H1 (cell line): Measurements from ENCODE around the gene GPR15LG. TPM values are rescaled to one million over a fixed set of nuclear protein-coding genes. Genes with fewer than 3 reads are reported as not detected.

Experiments used
- CTCF ChIA-PET: fragments of 300-600 bp; sonication (Branson Sonifier 250); formaldehyde crosslinking; loops from one replicate; lab custom pipeline; 2021; ENCODE audit not compliant: partially characterized antibody; lab: Charles Lee
- POLR2A ChIA-PET: fragments of 300-600 bp; sonication (Branson Sonifier 250); formaldehyde crosslinking; loops from one replicate; lab custom pipeline; 2021; ENCODE audit warnings: inconsistent platforms; ENCODE audit not compliant: partially characterized antibody; lab: Charles Lee
- DNase-seq, 2 experiments: peaks; one replicate each; pipeline versions ENCODE4 v3.0.0 to v3.0.0-alpha.2; 2010 to 2022; ENCODE audit warnings: low spot score in 2 of 2, low read depth in 1 of 2, mixed read lengths in 1 of 2
- FAIRE-seq: peaks from 2 replicates; lab custom pipeline; 2011; peaks lifted over from hg19 to GRCh38; lab: Jason Lieb, UNC
- H2AFZ ChIP-seq: 2 replicates; pipeline ENCODE4 v1.8.1; 2012; ENCODE audit warnings: low read length, inconsistent platforms
- H2AK5ac ChIP-seq: 2 replicates; pipeline ENCODE4 v1.6.1; 2013; ENCODE audit warnings: low read depth, low read length
- H2BK120ac ChIP-seq: replicated peaks from 2 replicates; pipeline ENCODE3; 2013; ENCODE audit warnings: low read depth, low read length, inconsistent platforms
- H2BK12ac ChIP-seq: 2 replicates; pipeline ENCODE4 v1.6.1; 2013; ENCODE audit warnings: low read depth, low read length
- H2BK15ac ChIP-seq: 2 replicates; pipeline ENCODE4 v1.6.1; 2013; ENCODE audit warnings: low read length
- H2BK20ac ChIP-seq: 2 replicates; pipeline ENCODE4 v1.6.1; 2013; ENCODE audit warnings: low read length
- H2BK5ac ChIP-seq: 2 replicates; pipeline ENCODE4 v1.6.1; 2013; ENCODE audit warnings: low read depth, low read length
- H3K14ac ChIP-seq: 2 replicates; pipeline ENCODE4 v1.6.1; 2013; ENCODE audit warnings: inconsistent platforms; ENCODE audit not compliant: insufficient read length
- H3K18ac ChIP-seq: 2 replicates; pipeline ENCODE4 v1.6.1; 2013; ENCODE audit warnings: low read length; ENCODE audit errors: extremely low read depth
- H3K23ac ChIP-seq: 2 replicates; pipeline ENCODE4 v1.6.1; 2013; ENCODE audit warnings: inconsistent platforms; ENCODE audit not compliant: insufficient read length
- H3K23me2 ChIP-seq: 2 replicates; pipeline ENCODE4 v1.6.1; 2013; ENCODE audit warnings: low read depth, low read length
- H3K27ac ChIP-seq: 2 replicates; pipeline ENCODE4 v1.6.1; 2011; ENCODE audit warnings: low read depth, low read length, inconsistent platforms
- H3K27me3 ChIP-seq, 4 experiments: replicated peaks in 1 of 4; 1 replicate in 1 of 4; 2 replicates in 3 of 4; pipeline versions ENCODE4 v1.6.1 to v1.8.1; 2011 to 2013; ENCODE audit warnings: low read length in 3 of 4, mild to moderate bottlenecking in 3 of 4, inconsistent platforms in 2 of 4, mixed read lengths in 2 of 4, moderate library complexity in 1 of 4; ENCODE audit not compliant: control insufficient read depth in 3 of 4, insufficient read depth in 3 of 4; ENCODE audit errors: extremely low read depth in 1 of 4
- H3K36me3 ChIP-seq, 4 experiments: 2 replicates each; pipeline versions ENCODE4 v1.6.1 to v1.8.1; 2011 to 2013; ENCODE audit warnings: mild to moderate bottlenecking in 4 of 4, low read length in 3 of 4, moderate library complexity in 2 of 4, control low read depth in 1 of 4, inconsistent platforms in 1 of 4; ENCODE audit not compliant: insufficient read depth in 4 of 4, control insufficient read depth in 2 of 4
- H3K4ac ChIP-seq: replicated peaks from 2 replicates; pipeline ENCODE3; 2013; ENCODE audit warnings: low read length, low read depth, mixed read lengths, inconsistent platforms; ENCODE audit not compliant: insufficient read length
- H3K4me1 ChIP-seq, 4 experiments: replicated peaks in 1 of 4; 1 replicate in 1 of 4; 2 replicates in 3 of 4; pipeline versions ENCODE4 v1.6.1 to v1.8.1; 2011 to 2013; ENCODE audit warnings: low read length in 3 of 4, inconsistent platforms in 2 of 4, mixed read lengths in 1 of 4; ENCODE audit not compliant: insufficient read depth in 4 of 4, control insufficient read depth in 3 of 4
- H3K4me2 ChIP-seq, 2 experiments: 2 replicates each; pipeline versions ENCODE4 v1.6.1 to v1.8.1; 2011 to 2013; ENCODE audit warnings: low read depth in 2 of 2, low read length in 2 of 2, control low read depth in 1 of 2, inconsistent platforms in 1 of 2, mild to moderate bottlenecking in 1 of 2; ENCODE audit not compliant: insufficient read depth in 1 of 2
- H3K4me3 ChIP-seq, 4 experiments: fragments of 200-600, 300-600 bp in 1 of 4; sonication (generic), shearing (Covaris generic), sonication (Bioruptor Twin) in 1 of 4; 2 replicates each; pipeline versions ENCODE4 v1.5.1 to v1.8.1; 2011 to 2016; ENCODE audit warnings: low read length in 4 of 4, low read depth in 3 of 4, control low read depth in 2 of 4, inconsistent platforms in 2 of 4, mild to moderate bottlenecking in 2 of 4, mixed read lengths in 1 of 4, moderate library complexity in 1 of 4; ENCODE audit not compliant: insufficient read depth in 2 of 4; ENCODE audit errors: extremely low read depth in 1 of 4
- H3K56ac ChIP-seq: replicated peaks from 2 replicates; pipeline ENCODE3; 2013; ENCODE audit warnings: low read depth, mild to moderate bottlenecking, mixed read lengths, low read length, inconsistent platforms; ENCODE audit not compliant: insufficient read length
- H3K79me1 ChIP-seq: 2 replicates; pipeline ENCODE4 v1.6.1; 2013; ENCODE audit warnings: low read depth, low read length, control low read depth
- H3K79me2 ChIP-seq, 2 experiments: 2 replicates each; pipeline versions ENCODE4 v1.6.1 to v1.8.1; 2012 to 2013; ENCODE audit warnings: low read length in 2 of 2, mild to moderate bottlenecking in 2 of 2, inconsistent platforms in 1 of 2; ENCODE audit not compliant: insufficient read depth in 2 of 2, control insufficient read depth in 1 of 2
- H3K9ac ChIP-seq, 4 experiments: replicated peaks in 1 of 4; 1 replicate in 1 of 4; 2 replicates in 3 of 4; pipeline versions ENCODE4 v1.6.1 to v1.8.1; 2011 to 2013; ENCODE audit warnings: low read depth in 3 of 4, low read length in 3 of 4, control low read depth in 2 of 4, mild to moderate bottlenecking in 2 of 4, moderate library complexity in 2 of 4, inconsistent platforms in 1 of 4; ENCODE audit errors: extremely low read depth in 1 of 4
- H3K9me3 ChIP-seq, 2 experiments: 2 replicates each; pipeline versions ENCODE4 v1.6.1 to v1.8.1; 2012 to 2013; ENCODE audit warnings: mild to moderate bottlenecking in 2 of 2, moderate library complexity in 2 of 2, control low read depth in 1 of 2, inconsistent platforms in 1 of 2, low read depth in 1 of 2, low read length in 1 of 2, mixed read lengths in 1 of 2; ENCODE audit not compliant: insufficient read depth in 2 of 2
- H4K20me1 ChIP-seq, 2 experiments: replicated peaks in 1 of 2; 2 replicates each; pipeline versions ENCODE3 to v1.8.1; 2011 to 2013; ENCODE audit warnings: inconsistent platforms in 2 of 2, low read length in 2 of 2, mild to moderate bottlenecking in 1 of 2; ENCODE audit not compliant: insufficient read depth in 2 of 2, control insufficient read depth in 1 of 2
- H4K5ac ChIP-seq: 2 replicates; pipeline ENCODE4 v1.6.1; 2013; ENCODE audit warnings: low read length, low read depth, mixed read lengths, inconsistent platforms; ENCODE audit not compliant: insufficient read length
- H4K8ac ChIP-seq: 2 replicates; pipeline ENCODE4 v1.8.0; 2013; ENCODE audit warnings: mild to moderate bottlenecking, moderate library complexity, low read length, inconsistent platforms; ENCODE audit not compliant: insufficient read depth; ENCODE audit errors: extremely low read depth
- H4K91ac ChIP-seq: replicated peaks from 2 replicates; pipeline ENCODE3; 2013; ENCODE audit warnings: low read length, mixed read lengths, inconsistent platforms; ENCODE audit not compliant: insufficient read length
- SP1 ChIP-seq: IDR thresholded peaks from 2 replicates; pipeline ENCODE4 v1.6.1; 2011; ENCODE audit warnings: low read depth, low read length
- WGBS, 2 experiments: shearing (Covaris generic) in 1 of 2; methylation state at CpG; one replicate each; pipeline versions ENCODE4 v1.1.6 to v1.1.7; 2013 to 2015; ENCODE audit warnings: low lambda C conversion rate in 2 of 2, mixed read lengths in 2 of 2, inconsistent platforms in 1 of 2, low coverage in 1 of 2, missing lambda C conversion rate in 1 of 2; ENCODE audit not compliant: insufficient replicate concordance in 2 of 2, insufficient coverage in 1 of 2, insufficient read length in 1 of 2; ENCODE audit errors: extremely low coverage in 1 of 2, missing lambda C conversion rate in 1 of 2; 5-methylcytosine and 5-hydroxymethylcytosine counted together
- polyA plus RNA-seq, 7 experiments: library from polyadenylated mRNA; depleted of rRNA in 3 of 7; stranded (reverse) in 5 of 7; unstranded in 2 of 7; fragments of >200 nt in 5 of 7; fragments of 200-250 nt in 2 of 7; gene quantifications; 1 replicate in 5 of 7; 2 replicates in 1 of 7; 4 replicates in 1 of 7; pipeline versions ENCODE4 v1.2.1 to v1.2.3, GENCODE V29; 2011 to 2013; ENCODE audit warnings: missing spikeins in 2 of 7, mixed read lengths in 2 of 7
- total RNA-seq: library from RNA; stranded (reverse); fragmentation: NEBNext Ultra II Directional; extraction: Animal tissue kit (Norgen Biotek cat#: 25700); gene quantifications from 2 replicates; pipeline ENCODE4 v1.2.1, GENCODE V29; 2021

GPR15LG gene
- total and polyA plus RNA-seq, 2 of the 8 experiments (the other 6 are each of a cell fraction or from before 2014, with no cell fraction given) = not detected

DNA sequence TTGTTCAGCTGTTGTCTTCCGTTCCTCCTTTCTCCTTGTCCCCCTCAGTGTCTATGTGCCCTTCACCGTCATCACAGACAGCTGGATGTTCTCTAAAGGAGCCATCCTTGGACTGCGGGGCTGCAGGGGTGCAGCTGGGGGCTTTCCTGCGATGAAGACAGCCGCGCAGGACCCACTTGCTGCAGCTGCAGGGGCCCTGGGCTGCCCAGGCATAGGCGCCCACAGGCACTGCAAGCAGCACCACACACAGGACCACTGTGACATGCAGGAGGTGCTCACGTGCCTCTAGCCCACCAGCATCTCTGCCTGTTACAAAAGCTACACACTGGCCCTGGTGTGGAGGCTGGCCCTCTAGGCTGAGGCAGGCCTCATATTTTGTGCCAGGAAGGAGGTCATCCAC lies 48.3 kb downstream of the GPR15LG start:
- H3K79me2 ChIP-seq = no peaks in the 10 kb centered on the region
- peaks cover 0 to 4% of the 10 kb centered on the region in 2 experiments for H4K20me1 ChIP-seq
- POLR2A ChIA-PET = no interaction called here
- CTCF ChIA-PET = interaction anchor here (1.5 to 2.8 kb wide), 4 partner anchors 10 to 18 kb away, joined by 4 to 9 read pairs (median 5); no protein-coding TSS in a partner anchor
- H3K27me3 ChIP-seq = 0 out of 7 replicates have a peak, but pooled peaks cover 0 to 2% (median 0%) of the 10 kb centered on the region in 4 experiments
- H2BK12ac ChIP-seq = no peak overlapping the region
- DNase-seq = no peak
- no peak overlapping the region for H2BK120ac ChIP-seq
- no peak overlapping the region for H4K91ac ChIP-seq
- no peaks in the 10 kb centered on the region for H3K23me2 ChIP-seq
- H3K36me3 ChIP-seq = no peaks in the 10 kb centered on the region
- H2BK15ac ChIP-seq = no peak overlapping the region
- H3K4ac ChIP-seq = no peak overlapping the region
- H3K79me1 ChIP-seq = no peaks in the 10 kb centered on the region
- no peak overlapping the region for H2BK20ac ChIP-seq
- WGBS, 2 experiments = 86% methylated on average over 8 of the region's 8 CpGs; no CpG with 5 or more reads in 1 of the 2 experiments
- no peak overlapping the region for H3K9ac ChIP-seq
- no peak overlapping the region for H2AK5ac ChIP-seq
- H3K4me2 ChIP-seq = no peak overlapping the region
- FAIRE-seq = no peak
- H3K9me3 ChIP-seq = no peaks in the 10 kb centered on the region
- H3K18ac ChIP-seq = no peak overlapping the region
- H2AFZ ChIP-seq = no peak overlapping the region
- H4K8ac ChIP-seq = no peak overlapping the region
- no peak overlapping the region for H3K23ac ChIP-seq
- no peak overlapping the region for H4K5ac ChIP-seq
- no peaks in the 10 kb centered on the region for H3K4me1 ChIP-seq
- H3K27ac ChIP-seq = no peak overlapping the region
- H2BK5ac ChIP-seq = no peak overlapping the region
- no peak overlapping the region for H3K56ac ChIP-seq
- no peak overlapping the region for H3K4me3 ChIP-seq
- no peak overlapping the region for H3K14ac ChIP-seq
- no peak for TF ChIP-seq SP1
